Measurements from ENCODE around the gene LMO1. TPM values are rescaled to one million over a fixed set of nuclear protein-coding genes. Genes with fewer than 3 reads are reported as not detected.

LMO1 gene
- total and polyA plus RNA-seq, 2 of the 8 experiments (the other 6 are each of a cell fraction or from before 2014, with no cell fraction given), result 0.17 TPM; not detected in 1

DNA sequence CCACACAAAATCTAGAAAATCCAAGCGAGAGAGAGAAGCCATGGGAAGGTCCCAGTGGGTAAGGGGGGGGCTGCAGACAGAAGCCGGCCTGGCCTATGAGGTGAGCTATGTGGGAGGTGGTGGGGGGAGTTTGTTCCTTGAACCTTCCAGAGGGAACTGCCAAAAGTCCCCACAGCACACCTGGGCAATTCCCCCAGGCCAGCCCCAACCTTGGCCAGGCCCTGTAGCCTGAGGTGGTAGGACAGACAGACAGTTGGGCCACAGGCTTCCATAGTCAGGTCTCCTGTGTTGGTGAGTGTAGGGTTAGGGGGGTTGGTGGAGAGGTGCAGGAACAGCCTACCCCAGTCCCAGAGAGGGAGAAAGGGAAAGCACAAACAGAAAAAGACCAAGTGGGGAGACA lies 39.0 kb downstream of the LMO1 start:
- no peaks in the 10 kb centered on the region for H3K9me3 ChIP-seq (ENCODE audit: insufficient read depth in 2 of 2, low read depth in 1 of 2, low read length in 1 of 2)
- CTCF ChIA-PET (ENCODE audit: partially characterized antibody), result interaction anchor here (0.6 to 10.3 kb wide), 9 partner anchors 10 to 368 kb away, joined by 3 to 171 read pairs (median 3); partner anchors contain the start of gene LMO1
- no peak overlapping the region for H2BK12ac ChIP-seq (ENCODE audit: low read depth, low read length)
- TF ChIP-seq POU5F1 (IDR thresholded peaks at IDR 0.05; ENCODE audit: low read depth, low read length), result no peak
- no peak overlapping the region for H3K14ac ChIP-seq (ENCODE audit: insufficient read length)
- no peak overlapping the region for H4K91ac ChIP-seq (replicated peaks; ENCODE audit: insufficient read length, low read length)
- 82% methylated on average over 2 of the region's 2 CpGs; no CpG with 5 or more reads in 1 of the 2 experiments for WGBS, 2 experiments (ENCODE audit: extremely low coverage in 1 of 2, insufficient coverage in 1 of 2, insufficient read length in 1 of 2, insufficient replicate concordance in 2 of 2, low coverage in 1 of 2, low lambda C conversion rate in 2 of 2, missing lambda C conversion rate in 1 of 2)
- no peak overlapping the region for H3K4ac ChIP-seq (replicated peaks; ENCODE audit: insufficient read length, low read depth, low read length)
- peaks cover 0 to 14% (median 3%) of the 10 kb centered on the region in 4 experiments; a peak in 4 of 7 replicates for H3K4me1 ChIP-seq (replicated peaks in 1 of 4; ENCODE audit: control insufficient read depth in 3 of 4, insufficient read depth in 4 of 4, low read length in 3 of 4)
- H3K36me3 ChIP-seq (ENCODE audit: control insufficient read depth in 2 of 4, insufficient read depth in 4 of 4, low read length in 3 of 4), result no peaks in the 10 kb centered on the region
- no peaks in the 10 kb centered on the region for H3K23me2 ChIP-seq (ENCODE audit: low read depth, low read length)
- no peak for FAIRE-seq
- H2AFZ ChIP-seq (ENCODE audit: low read length), result no peak overlapping the region
- H4K20me1 ChIP-seq (replicated peaks in 1 of 2; ENCODE audit: control insufficient read depth in 1 of 2, insufficient read depth in 2 of 2, low read length in 2 of 2), result no peaks in the 10 kb centered on the region
- no peak overlapping the region for H3K56ac ChIP-seq (replicated peaks; ENCODE audit: insufficient read length, low read depth, low read length)
- no peak overlapping the region for H2BK15ac ChIP-seq (ENCODE audit: low read length)
- no peak overlapping the region for H3K23ac ChIP-seq (ENCODE audit: insufficient read length)
- H3K27me3 ChIP-seq (replicated peaks in 1 of 4; ENCODE audit: control insufficient read depth in 3 of 4, extremely low read depth in 1 of 4, insufficient read depth in 3 of 4, low read length in 3 of 4), result no peaks in the 10 kb centered on the region; a peak in 1 of 7 replicates
- H3K18ac ChIP-seq (ENCODE audit: extremely low read depth, low read length), result no peak overlapping the region
- H3K79me1 ChIP-seq (ENCODE audit: low read depth, low read length), result no peaks in the 10 kb centered on the region
- no peak overlapping the region for H2AK5ac ChIP-seq (ENCODE audit: low read depth, low read length)
- H3K9ac ChIP-seq (replicated peaks in 1 of 4; ENCODE audit: extremely low read depth in 1 of 4, low read depth in 3 of 4, low read length in 3 of 4), result no peak overlapping the region
- no peak overlapping the region for H2BK20ac ChIP-seq (ENCODE audit: low read length)
- no peak overlapping the region for H3K4me3 ChIP-seq (ENCODE audit: extremely low read depth in 1 of 4, insufficient read depth in 2 of 4, low read depth in 3 of 4, low read length in 4 of 4)
- no peak overlapping the region for H4K5ac ChIP-seq (ENCODE audit: insufficient read length, low read depth, low read length)
- no peak overlapping the region for H3K27ac ChIP-seq (ENCODE audit: low read depth, low read length)
- H3K79me2 ChIP-seq (ENCODE audit: control insufficient read depth in 1 of 2, insufficient read depth in 2 of 2, low read length in 2 of 2), result no peaks in the 10 kb centered on the region
- POLR2A ChIA-PET (ENCODE audit: partially characterized antibody), result no interaction called here
- no peak for DNase-seq (ENCODE audit: low read depth in 1 of 2, low spot score in 2 of 2)
- no peak overlapping the region for H2BK120ac ChIP-seq (replicated peaks; ENCODE audit: low read depth, low read length)
- no peak overlapping the region for H3K4me2 ChIP-seq (ENCODE audit: insufficient read depth in 1 of 2, low read depth in 2 of 2, low read length in 2 of 2)
- no peak overlapping the region for H2BK5ac ChIP-seq (ENCODE audit: low read depth, low read length)
- peak overlapping the region; percentile 26 for H4K8ac ChIP-seq (ENCODE audit: extremely low read depth, insufficient read depth, low read length)
